BE2C (cell line): ENCODE measurements around the gene TEN1.

ENCODE experiments used
- DNase-seq: peaks from one replicate; pipeline ENCODE4 v3.0.0-alpha.2; 2020
- H3K27me3 ChIP-seq: fragments of 250-450 bp; sonication (Bioruptor Pico); 2 replicates; pipeline ENCODE4 v1.5.1; 2020; ENCODE audit warnings: mild to moderate bottlenecking
- H3K36me3 ChIP-seq: fragments of 250-450 bp; sonication (Bioruptor Pico); 2 replicates; pipeline ENCODE4 v1.5.1; 2020; ENCODE audit warnings: mild to moderate bottlenecking
- H3K4me1 ChIP-seq: fragments of 250-450 bp; sonication (Bioruptor Pico); 2 replicates; pipeline ENCODE4 v1.5.1; 2020
- H3K4me3 ChIP-seq: 2 replicates; pipeline ENCODE4 v1.5.1; 2011; ENCODE audit warnings: low read depth, low read length
- H3K9me3 ChIP-seq: fragments of 250-450 bp; sonication (Bioruptor Pico); 2 replicates; pipeline ENCODE4 v1.5.1; 2020
- TF ChIP-seq, protein P1 (sequence below): IDR thresholded peaks from 2 replicates; pipeline ENCODE4 v1.5.1; 2012; ENCODE audit warnings: mild to moderate bottlenecking, low read depth, low read length

Gene TEN1

DNA sequence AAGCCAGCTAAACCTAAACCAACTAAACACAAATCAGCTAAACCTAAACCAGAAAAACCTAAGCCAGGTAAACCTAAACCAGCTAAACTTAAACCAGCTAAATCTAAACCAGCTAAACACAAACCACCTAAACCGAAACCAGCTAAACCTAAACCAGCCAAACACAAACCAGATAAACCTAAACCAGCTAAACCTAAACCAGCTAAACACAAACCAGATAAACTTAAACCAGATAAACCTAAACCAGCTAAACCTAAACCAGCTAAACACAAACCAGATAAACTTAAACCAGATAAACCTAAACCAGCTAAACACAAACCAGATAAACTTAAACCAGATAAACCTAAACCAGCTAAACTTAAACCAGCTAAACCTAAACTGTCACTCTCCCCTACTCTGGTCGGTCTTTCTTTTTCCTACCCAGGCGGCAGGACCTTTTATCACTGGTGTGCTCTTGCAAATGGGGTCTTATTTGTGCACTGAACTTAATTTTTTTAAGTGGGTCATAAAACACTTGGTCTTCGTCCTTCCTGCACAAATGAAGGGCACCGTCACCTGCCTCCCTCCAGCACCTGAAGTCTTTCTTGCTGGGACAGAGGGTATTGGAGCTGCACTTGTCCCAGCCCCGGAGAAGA, 40.9 kb downstream of the TEN1 start:
- TF ChIP-seq, protein P1, sequence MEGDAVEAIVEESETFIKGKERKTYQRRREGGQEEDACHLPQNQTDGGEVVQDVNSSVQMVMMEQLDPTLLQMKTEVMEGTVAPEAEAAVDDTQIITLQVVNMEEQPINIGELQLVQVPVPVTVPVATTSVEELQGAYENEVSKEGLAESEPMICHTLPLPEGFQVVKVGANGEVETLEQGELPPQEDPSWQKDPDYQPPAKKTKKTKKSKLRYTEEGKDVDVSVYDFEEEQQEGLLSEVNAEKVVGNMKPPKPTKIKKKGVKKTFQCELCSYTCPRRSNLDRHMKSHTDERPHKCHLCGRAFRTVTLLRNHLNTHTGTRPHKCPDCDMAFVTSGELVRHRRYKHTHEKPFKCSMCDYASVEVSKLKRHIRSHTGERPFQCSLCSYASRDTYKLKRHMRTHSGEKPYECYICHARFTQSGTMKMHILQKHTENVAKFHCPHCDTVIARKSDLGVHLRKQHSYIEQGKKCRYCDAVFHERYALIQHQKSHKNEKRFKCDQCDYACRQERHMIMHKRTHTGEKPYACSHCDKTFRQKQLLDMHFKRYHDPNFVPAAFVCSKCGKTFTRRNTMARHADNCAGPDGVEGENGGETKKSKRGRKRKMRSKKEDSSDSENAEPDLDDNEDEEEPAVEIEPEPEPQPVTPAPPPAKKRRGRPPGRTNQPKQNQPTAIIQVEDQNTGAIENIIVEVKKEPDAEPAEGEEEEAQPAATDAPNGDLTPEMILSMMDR: no peak
- Histone ChIP-seq H3K9me3 (no peaks in the 10 kb centered on the region), H3K4me1 (peaks cover 3% of the 10 kb centered on the region; the same call in 1 of the 2 replicates), H3K27me3 (no peaks in the 10 kb centered on the region), H3K4me3 (no peak overlapping the region), H3K36me3 (no peaks in the 10 kb centered on the region)
- no peak for DNase-seq

DNA sequence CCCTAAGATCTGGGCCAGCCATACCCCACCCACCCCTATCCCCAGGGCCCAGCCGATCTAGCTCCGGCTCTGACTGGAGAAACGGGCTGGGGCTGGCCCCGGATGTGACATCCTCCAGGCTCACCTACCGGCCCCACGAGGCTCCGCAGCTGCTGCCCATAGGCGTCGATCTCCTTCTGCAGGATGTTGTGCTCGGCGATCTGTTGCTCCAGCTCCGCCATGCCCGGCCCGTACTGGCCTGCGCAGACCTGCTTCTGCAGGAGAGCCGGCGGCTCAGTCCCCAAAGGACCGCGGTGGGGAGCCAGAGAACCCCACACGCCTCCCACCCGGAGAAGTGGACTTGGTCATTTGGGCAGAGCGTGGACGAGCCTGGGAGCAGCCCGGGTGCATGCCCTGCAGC, 43.2 kb downstream of the TEN1 start:
- Histone ChIP-seq H3K4me3 (no peak overlapping the region), H3K4me1 (peaks cover 3% of the 10 kb centered on the region; the same call in 1 of the 2 replicates), H3K27me3 (no peaks in the 10 kb centered on the region), H3K9me3 (no peaks in the 10 kb centered on the region), H3K36me3 (no peaks in the 10 kb centered on the region)
- no peak for DNase-seq
- TF ChIP-seq, protein P1: no peak

DNA sequence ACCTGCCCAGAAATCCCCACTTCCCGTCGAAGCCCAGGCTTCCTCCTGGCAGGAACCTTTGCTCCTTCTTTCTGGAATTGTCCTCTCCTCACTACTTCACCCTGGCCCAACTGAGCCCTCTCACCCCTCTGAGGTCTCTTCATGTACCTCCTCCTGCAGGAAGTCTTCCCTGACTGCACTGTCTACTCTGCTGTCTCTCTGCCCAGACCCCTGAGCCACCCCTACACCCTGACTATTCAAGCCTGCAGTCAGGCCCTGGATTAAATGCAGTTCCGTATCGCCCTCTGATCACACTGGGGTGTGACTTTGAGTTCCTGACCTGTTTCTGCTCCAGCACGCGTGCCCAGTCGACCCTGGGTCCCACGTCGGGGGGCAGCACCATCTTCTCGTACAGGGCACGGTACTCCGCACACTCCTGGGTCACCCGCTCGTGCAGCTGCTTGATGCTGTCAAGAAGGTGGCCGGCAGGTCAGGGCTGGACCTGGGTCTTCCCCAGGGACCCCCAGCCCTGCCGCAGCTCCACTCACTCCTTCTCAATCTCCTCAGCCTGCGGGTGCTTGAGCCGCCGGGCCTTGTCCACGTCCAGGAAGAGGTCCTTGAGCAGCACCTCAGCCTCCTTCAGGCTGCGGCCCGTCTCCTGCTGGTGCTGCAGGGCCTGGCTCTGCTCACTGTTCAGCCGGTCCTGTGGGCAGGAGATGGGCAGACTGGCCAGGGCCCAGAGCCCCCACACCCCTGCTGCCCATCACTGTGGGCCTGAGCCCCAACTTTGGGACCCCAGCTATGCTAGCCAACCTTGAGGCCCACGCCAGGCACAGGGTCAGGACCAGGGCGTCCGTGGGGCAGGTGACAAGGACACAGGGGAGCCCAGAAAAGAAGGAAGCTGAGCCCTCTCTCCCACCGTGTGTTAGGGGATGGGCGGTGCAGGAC, 44.2 kb downstream of the TEN1 start:
- no peak overlapping the region for H3K4me3 ChIP-seq
- H3K27me3 ChIP-seq: no peaks in the 10 kb centered on the region
- H3K9me3 ChIP-seq: no peaks in the 10 kb centered on the region
- TF ChIP-seq, protein P1: no peak
- no peak for DNase-seq
- peaks cover 2% of the 10 kb centered on the region; the same call in 1 of the 2 replicates for H3K4me1 ChIP-seq
- H3K36me3 ChIP-seq: no peaks in the 10 kb centered on the region

DNA sequence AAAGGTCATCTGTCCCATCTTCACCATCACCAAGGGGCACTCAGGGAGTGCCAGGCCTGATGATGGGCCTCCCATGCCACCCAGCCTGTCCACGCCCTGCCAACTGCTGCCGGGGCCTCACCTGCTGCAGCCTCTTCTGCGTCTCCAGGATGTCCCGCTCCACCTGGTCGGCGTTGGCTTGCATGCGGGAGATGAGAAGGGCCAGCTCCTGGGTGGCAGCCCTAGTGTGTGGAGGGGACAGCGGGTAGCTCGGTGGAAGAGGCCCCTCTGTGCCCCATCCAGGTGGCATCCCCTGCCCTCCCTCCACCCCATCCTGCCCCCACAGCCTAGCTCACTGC, 44.8 kb downstream of the TEN1 start:
- DNase-seq: no peak
- H3K9me3 ChIP-seq: no peaks in the 10 kb centered on the region
- no peaks in the 10 kb centered on the region for H3K27me3 ChIP-seq
- H3K36me3 ChIP-seq: no peaks in the 10 kb centered on the region
- no peak overlapping the region for H3K4me3 ChIP-seq
- no peaks in the 10 kb centered on the region for H3K4me1 ChIP-seq
- TF ChIP-seq, protein P1: no peak

DNA sequence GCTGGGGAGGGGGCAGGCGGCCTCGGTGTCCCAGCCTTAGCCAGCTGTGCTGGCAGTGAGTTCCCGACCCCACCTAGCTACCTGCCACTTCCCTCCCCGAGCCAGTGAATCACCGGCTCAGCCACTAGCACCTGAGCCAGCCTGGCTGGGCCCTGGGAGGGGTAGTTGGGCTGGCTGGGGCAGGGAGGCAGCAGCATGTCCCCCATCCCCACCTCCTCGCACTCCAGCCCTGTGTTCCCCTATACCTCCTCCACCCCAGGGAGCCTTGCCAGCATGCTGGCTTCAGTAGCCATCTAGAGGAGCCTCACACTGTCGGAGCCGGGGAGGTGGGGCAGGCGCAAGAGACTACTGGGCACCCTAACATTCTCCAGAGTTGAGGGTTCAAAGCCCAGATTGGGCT, 45.3 kb downstream of the TEN1 start:
- no peaks in the 10 kb centered on the region for H3K4me1 ChIP-seq
- H3K36me3 ChIP-seq: no peaks in the 10 kb centered on the region
- no peak for DNase-seq
- H3K4me3 ChIP-seq: no peak overlapping the region
- H3K27me3 ChIP-seq: no peaks in the 10 kb centered on the region
- TF ChIP-seq, protein P1: no peak
- H3K9me3 ChIP-seq: no peaks in the 10 kb centered on the region

DNA sequence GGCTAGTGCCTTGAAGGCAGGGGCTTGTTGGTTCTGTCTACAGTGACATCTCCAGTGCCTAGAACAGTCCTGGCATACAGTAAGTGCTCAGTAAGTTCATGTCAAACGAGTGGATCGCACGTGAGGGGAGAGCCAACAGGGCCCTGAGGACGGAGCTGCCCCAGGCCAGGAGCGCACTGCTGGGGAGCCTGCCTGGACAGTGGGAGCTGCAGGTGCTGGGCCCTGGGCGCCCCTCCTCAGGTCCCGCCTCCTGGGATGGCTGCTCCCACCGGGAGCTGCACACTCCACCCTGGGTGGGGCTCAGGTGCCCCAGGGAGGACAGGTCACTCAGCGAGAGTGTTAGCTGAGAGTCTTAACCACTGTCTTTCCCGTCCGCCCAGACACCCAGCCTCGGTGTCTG, 46.3 kb downstream of the TEN1 start:
- peaks cover 3% of the 10 kb centered on the region for H3K4me1 ChIP-seq
- H3K9me3 ChIP-seq: no peaks in the 10 kb centered on the region
- no peaks in the 10 kb centered on the region for H3K36me3 ChIP-seq
- no peak overlapping the region for H3K4me3 ChIP-seq
- no peaks in the 10 kb centered on the region for H3K27me3 ChIP-seq
- DNase-seq: no peak
- TF ChIP-seq, protein P1: no peak
